GM12892 (cell line): ENCODE results near the gene ZBTB7C.

Source experiments
- POLR2A ChIP-seq: IDR thresholded peaks from 2 replicates; pipeline ENCODE4 v1.6.1; 2011; ENCODE audit warnings: low read depth, low read length, control low read depth
- TAF1 ChIP-seq: IDR thresholded peaks from 2 replicates; pipeline ENCODE4 v1.6.1; 2011; ENCODE audit warnings: low read depth, mild to moderate bottlenecking, control low read depth, low read length, borderline replicate concordance

GRCh38 chr18:48186131-48186766 is 222.9 kb downstream of the ZBTB7C start:
- TF ChIP-seq POLR2A (no peak), TAF1 (no peak)
